ENCODE measurements around the gene CNPY2. TPM values are rescaled to one million over a fixed set of nuclear protein-coding genes. Genes with fewer than 3 reads are reported as not detected.

CNPY2 gene
- total RNA-seq (10 to 100 TPM; 24.6 to 68.7 TPM), polyA plus RNA-seq (100 to 1,000 TPM in 1 of 2 donors, 10 to 100 TPM in 1; 72.6 to 163 TPM)

DNA sequence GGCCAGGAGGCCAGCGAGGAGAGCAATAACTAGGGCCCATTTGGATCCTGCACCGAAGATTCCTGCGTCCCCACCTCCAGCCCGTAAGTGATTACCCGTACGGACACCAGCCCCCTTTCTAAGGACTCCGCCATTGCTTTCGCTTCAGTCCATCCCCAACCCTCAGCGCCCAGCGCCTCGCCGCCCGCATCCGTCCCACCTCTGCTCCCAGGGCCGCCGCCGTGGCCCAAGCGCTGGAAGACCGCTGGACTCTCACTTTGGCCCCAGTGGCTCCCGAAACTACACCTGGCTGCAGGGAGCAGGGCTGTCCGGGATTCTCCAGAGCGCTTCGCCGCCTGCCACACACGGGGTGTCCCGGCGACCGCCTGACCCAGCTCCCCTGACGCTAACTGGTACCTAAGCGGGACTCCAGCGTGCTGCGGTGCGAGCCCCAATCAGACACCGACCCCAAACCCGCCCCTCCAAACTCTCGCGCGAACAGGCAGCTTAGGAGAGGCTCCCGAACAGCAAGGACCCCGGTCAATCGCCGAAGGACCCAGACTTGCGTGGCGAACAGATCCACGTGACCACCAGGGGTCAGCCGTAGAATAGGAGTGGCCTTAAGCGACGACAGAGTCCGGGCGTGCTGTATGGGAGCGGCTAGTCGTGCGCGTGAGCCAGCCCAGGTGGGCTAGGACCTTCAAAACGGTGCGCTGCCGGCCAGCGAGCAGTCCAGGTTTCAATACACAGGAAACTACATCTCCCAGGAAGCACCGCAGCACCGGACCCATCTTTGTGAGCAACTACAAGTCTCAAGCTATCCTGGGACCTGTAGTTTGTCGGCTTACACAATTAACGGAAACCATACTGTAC lies at the start of gene CNPY2:
TSS of gene CNPY2 (minus strand) at position 367 of the 852 bp plus-strand sequence. CDS start 771 bp downstream, outside the sequence.
- TF ChIP-seq, protein P1, sequence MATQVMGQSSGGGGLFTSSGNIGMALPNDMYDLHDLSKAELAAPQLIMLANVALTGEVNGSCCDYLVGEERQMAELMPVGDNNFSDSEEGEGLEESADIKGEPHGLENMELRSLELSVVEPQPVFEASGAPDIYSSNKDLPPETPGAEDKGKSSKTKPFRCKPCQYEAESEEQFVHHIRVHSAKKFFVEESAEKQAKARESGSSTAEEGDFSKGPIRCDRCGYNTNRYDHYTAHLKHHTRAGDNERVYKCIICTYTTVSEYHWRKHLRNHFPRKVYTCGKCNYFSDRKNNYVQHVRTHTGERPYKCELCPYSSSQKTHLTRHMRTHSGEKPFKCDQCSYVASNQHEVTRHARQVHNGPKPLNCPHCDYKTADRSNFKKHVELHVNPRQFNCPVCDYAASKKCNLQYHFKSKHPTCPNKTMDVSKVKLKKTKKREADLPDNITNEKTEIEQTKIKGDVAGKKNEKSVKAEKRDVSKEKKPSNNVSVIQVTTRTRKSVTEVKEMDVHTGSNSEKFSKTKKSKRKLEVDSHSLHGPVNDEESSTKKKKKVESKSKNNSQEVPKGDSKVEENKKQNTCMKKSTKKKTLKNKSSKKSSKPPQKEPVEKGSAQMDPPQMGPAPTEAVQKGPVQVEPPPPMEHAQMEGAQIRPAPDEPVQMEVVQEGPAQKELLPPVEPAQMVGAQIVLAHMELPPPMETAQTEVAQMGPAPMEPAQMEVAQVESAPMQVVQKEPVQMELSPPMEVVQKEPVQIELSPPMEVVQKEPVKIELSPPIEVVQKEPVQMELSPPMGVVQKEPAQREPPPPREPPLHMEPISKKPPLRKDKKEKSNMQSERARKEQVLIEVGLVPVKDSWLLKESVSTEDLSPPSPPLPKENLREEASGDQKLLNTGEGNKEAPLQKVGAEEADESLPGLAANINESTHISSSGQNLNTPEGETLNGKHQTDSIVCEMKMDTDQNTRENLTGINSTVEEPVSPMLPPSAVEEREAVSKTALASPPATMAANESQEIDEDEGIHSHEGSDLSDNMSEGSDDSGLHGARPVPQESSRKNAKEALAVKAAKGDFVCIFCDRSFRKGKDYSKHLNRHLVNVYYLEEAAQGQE (IDR thresholded peaks at IDR 0.05): peak; percentile 69
- TF ChIP-seq TAF1 (conservative IDR thresholded peaks at IDR 0.05) (peak; percentile 73), FOXA2 (IDR thresholded peaks at IDR 0.05) (no peak), RAD21 (IDR thresholded peaks at IDR 0.05) (peak; percentile 52 to 59), EGR1 (IDR thresholded peaks at IDR 0.05; ENCODE audit: low read depth in 2 of 2) (no peak), ZBTB33 (IDR thresholded peaks at IDR 0.05) (peak; percentile 99), HNF4A (conservative IDR thresholded peaks at IDR 0.05) (peak; percentile 49 to 70), YY1 (IDR thresholded peaks at IDR 0.05) (peak; percentile 92), RXRA (IDR thresholded peaks at IDR 0.05) (peak; percentile 73 to 78), GABPA (IDR thresholded peaks at IDR 0.05 in 1 of 2, conservative IDR thresholded peaks at IDR 0.05 in 1 of 2) (peak in 1 of 2 donors; percentile 69), SP1 (IDR thresholded peaks at IDR 0.05) (peak; percentile 78), NR2F2 (IDR thresholded peaks at IDR 0.05) (peak; percentile 56), JUND (IDR thresholded peaks at IDR 0.05) (peak in 1 of 2 donors; percentile 37)
- TF ChIP-seq, protein P2, sequence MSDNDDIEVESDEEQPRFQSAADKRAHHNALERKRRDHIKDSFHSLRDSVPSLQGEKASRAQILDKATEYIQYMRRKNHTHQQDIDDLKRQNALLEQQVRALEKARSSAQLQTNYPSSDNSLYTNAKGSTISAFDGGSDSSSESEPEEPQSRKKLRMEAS (IDR thresholded peaks at IDR 0.05): peak; percentile 85
- TF ChIP-seq, protein P3, sequence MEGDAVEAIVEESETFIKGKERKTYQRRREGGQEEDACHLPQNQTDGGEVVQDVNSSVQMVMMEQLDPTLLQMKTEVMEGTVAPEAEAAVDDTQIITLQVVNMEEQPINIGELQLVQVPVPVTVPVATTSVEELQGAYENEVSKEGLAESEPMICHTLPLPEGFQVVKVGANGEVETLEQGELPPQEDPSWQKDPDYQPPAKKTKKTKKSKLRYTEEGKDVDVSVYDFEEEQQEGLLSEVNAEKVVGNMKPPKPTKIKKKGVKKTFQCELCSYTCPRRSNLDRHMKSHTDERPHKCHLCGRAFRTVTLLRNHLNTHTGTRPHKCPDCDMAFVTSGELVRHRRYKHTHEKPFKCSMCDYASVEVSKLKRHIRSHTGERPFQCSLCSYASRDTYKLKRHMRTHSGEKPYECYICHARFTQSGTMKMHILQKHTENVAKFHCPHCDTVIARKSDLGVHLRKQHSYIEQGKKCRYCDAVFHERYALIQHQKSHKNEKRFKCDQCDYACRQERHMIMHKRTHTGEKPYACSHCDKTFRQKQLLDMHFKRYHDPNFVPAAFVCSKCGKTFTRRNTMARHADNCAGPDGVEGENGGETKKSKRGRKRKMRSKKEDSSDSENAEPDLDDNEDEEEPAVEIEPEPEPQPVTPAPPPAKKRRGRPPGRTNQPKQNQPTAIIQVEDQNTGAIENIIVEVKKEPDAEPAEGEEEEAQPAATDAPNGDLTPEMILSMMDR (IDR thresholded peaks at IDR 0.05; ENCODE audit: low read depth, low read length, missing input control): no peak
- under 1% methylated on average over 62 of the region's 62 CpGs for WGBS
- peaks cover 15 to 29% (median 20%) of the 10 kb centered on the region in 4 donors for H3K36me3 ChIP-seq (ENCODE audit: control insufficient read depth in 4 of 4, insufficient read depth in 3 of 4, low read depth in 1 of 4, low read length in 3 of 4)

More for the DNA sequence above, at the start of gene CNPY2:
- H3K9me3 ChIP-seq (ENCODE audit: control insufficient read depth in 4 of 4, low read length in 3 of 4): no peaks in the 10 kb centered on the region
- peak within 1 kb of the TSS; percentile 72 to 88 for H3K9ac ChIP-seq (ENCODE audit: low read depth in 1 of 2, low read length in 2 of 2)
- peak within 1 kb of the TSS; percentile 67 to 81 (median 69) for H3K4me3 ChIP-seq (ENCODE audit: low read depth in 1 of 3, low read length in 3 of 3)
- no peaks in the 10 kb centered on the region for H3K27me3 ChIP-seq (ENCODE audit: control insufficient read depth in 4 of 4, insufficient read depth in 4 of 4, low read length in 3 of 4)
- H3K27ac ChIP-seq (ENCODE audit: low read depth in 1 of 2, low read length in 2 of 2): peak within 1 kb of the TSS; percentile 86 to 98
- H3K4me1 ChIP-seq (ENCODE audit: control insufficient read depth in 4 of 4, insufficient read depth in 4 of 4, low read length in 3 of 4): peaks cover 0 to 20% (median 14%) of the 10 kb centered on the region in 4 donors
- peak; percentile 94 for DNase-seq (ENCODE audit: low spot score)

Data from liver (tissue), 9 donors.